ENCODE data around the gene HNRNPL. TPM values are rescaled to one million over a fixed set of nuclear protein-coding genes. Genes with fewer than 3 reads are reported as not detected.
"Not testable (repeated sequence)": the region's sequence is repeated elsewhere in the genome, so short reads cannot be mapped to it uniquely, and the experiment has no call there.

HNRNPL gene
- total RNA-seq, 1 experiment from 2014 or later = 642 TPM

- TF ChIP-seq EZH2 (IDR thresholded peaks at IDR 0.05; ENCODE audit: borderline replicate concordance, low read depth, low read length, poor library complexity, severe bottlenecking) = no peak
- TF ChIP-seq, protein P1, sequence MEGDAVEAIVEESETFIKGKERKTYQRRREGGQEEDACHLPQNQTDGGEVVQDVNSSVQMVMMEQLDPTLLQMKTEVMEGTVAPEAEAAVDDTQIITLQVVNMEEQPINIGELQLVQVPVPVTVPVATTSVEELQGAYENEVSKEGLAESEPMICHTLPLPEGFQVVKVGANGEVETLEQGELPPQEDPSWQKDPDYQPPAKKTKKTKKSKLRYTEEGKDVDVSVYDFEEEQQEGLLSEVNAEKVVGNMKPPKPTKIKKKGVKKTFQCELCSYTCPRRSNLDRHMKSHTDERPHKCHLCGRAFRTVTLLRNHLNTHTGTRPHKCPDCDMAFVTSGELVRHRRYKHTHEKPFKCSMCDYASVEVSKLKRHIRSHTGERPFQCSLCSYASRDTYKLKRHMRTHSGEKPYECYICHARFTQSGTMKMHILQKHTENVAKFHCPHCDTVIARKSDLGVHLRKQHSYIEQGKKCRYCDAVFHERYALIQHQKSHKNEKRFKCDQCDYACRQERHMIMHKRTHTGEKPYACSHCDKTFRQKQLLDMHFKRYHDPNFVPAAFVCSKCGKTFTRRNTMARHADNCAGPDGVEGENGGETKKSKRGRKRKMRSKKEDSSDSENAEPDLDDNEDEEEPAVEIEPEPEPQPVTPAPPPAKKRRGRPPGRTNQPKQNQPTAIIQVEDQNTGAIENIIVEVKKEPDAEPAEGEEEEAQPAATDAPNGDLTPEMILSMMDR (conservative IDR thresholded peaks at IDR 0.05; ENCODE audit: low read depth, low read length) = no peak
- intact Hi-C loops (cut with micrococcal nuclease; ENCODE audit: unreplicated experiment) = no loop called here
These were observed 17.5 kb upstream of the HNRNPL start for GRCh38 chr19:38867171-38867780.

DNA sequence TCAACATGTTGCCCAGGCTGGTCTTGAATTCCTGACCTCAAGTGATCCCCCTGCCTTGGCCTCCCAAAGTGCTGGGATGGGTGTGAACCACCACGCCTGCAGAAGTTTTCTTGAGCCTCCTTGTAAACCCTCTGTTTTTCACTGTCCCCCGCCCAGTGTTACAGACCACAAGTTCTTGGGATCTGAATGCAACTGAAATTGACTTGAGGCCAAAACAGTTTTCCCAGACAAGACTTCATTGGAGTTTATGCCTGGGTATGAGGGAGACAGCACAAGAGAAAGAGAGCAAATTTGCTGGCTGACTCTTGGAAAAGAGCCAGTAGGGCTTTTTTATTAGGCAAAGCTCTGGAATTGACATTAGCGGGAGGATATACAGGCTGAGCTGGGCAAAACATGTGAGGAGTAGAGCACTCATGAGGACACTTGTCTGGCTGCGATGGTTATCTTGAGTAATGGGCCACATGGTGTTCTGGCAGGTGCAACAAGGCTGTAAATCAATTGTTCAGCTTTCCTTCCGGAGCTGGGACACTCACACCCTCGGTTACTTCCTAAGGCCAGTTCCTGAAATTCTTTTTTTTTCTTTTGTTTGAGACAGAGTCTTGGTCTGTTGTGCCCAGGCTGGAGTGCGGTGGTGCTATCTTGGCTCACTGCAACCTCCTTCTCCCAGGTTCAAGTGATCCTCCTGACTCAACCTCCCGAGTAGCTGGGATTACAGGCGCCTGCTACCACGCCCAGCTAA is 12.7 kb upstream of the HNRNPL start:
- CTCF ChIA-PET = no interaction called here
- no peak overlapping the region for H3K27ac ChIP-seq (ENCODE audit: low read depth, low read length, poor library complexity, severe bottlenecking)
- TF ChIP-seq, protein P1 (conservative IDR thresholded peaks at IDR 0.05; ENCODE audit: low read depth, low read length) = no peak
- no peak for TF ChIP-seq EZH2 (IDR thresholded peaks at IDR 0.05; ENCODE audit: borderline replicate concordance, low read depth, low read length, poor library complexity, severe bottlenecking)

More at GRCh38 chr19:38867171-38867780, 17.5 kb upstream of the HNRNPL start:
- no peak for DNase-seq (ENCODE audit: low spot score)
- no peaks in the 10 kb centered on the region for H3K9me3 ChIP-seq (ENCODE audit: low read depth, low read length, poor library complexity, severe bottlenecking)
- ChIA-PET POLR2A (ENCODE audit: low non-redundant PET) (interaction anchor here (0.6 kb wide), 2 partner anchors 9 to 35 kb away, joined by 3 to 16 read pairs; no protein-coding TSS in a partner anchor), CTCF (no interaction called here)
- no peaks in the 10 kb centered on the region for H3K36me3 ChIP-seq (ENCODE audit: insufficient read depth, low read length, poor library complexity, severe bottlenecking)
- H3K27me3 ChIP-seq (replicated peaks; ENCODE audit: insufficient read depth, low read depth, low read length, poor library complexity) = no peaks in the 10 kb centered on the region
- H3K27ac ChIP-seq (ENCODE audit: low read depth, low read length, poor library complexity, severe bottlenecking) = no peak overlapping the region
- peaks cover 8% of the 10 kb centered on the region for H3K4me1 ChIP-seq (ENCODE audit: insufficient read depth, low read length, poor library complexity, severe bottlenecking)
- H3K4me3 ChIP-seq (ENCODE audit: low read depth, low read length, poor library complexity, severe bottlenecking) = no peak overlapping the region
- BruUV-seq (replicated peaks) = no TSS peak

DNA sequence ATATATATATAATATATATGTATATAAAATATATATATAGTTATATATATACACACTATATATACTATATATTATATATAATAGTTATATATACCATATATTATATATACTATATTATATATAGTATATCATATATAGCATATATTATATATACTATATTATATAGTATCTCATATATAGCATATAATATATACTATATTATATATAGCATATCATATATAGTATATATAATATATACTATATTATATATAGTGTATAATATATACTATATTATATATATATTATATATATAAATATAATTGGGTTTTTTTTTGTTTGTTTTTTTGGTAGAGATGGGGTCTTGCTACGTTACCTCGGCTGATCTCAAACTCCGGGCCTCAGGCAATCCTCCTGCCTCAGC is 11.6 kb upstream of the HNRNPL start:
- TF ChIP-seq EZH2 (IDR thresholded peaks at IDR 0.05; ENCODE audit: borderline replicate concordance, low read depth, low read length, poor library complexity, severe bottlenecking) = no peak
- TF ChIP-seq, protein P1 (conservative IDR thresholded peaks at IDR 0.05; ENCODE audit: low read depth, low read length) = no peak
- Histone ChIP-seq H3K9me3 (ENCODE audit: low read depth, low read length, poor library complexity, severe bottlenecking) (no peaks in the 10 kb centered on the region), H3K36me3 (ENCODE audit: insufficient read depth, low read length, poor library complexity, severe bottlenecking) (no peaks in the 10 kb centered on the region), H3K4me1 (ENCODE audit: insufficient read depth, low read length, poor library complexity, severe bottlenecking) (peaks cover 10% of the 10 kb centered on the region), H3K27me3 (replicated peaks; ENCODE audit: insufficient read depth, low read depth, low read length, poor library complexity) (no peaks in the 10 kb centered on the region), H3K27ac (ENCODE audit: low read depth, low read length, poor library complexity, severe bottlenecking) (no peak overlapping the region), H3K4me3 (ENCODE audit: low read depth, low read length, poor library complexity, severe bottlenecking) (no peak overlapping the region)
- intact Hi-C loops (cut with micrococcal nuclease; ENCODE audit: unreplicated experiment) = no loop called here
- POLR2A ChIA-PET (ENCODE audit: low non-redundant PET) = interaction anchor here (0.6 kb wide), 1 partner anchor 13 kb away, joined by 5 read pairs; no protein-coding TSS in a partner anchor
- CTCF ChIA-PET = no interaction called here
- no TSS peak for BruUV-seq (replicated peaks)
- no peak for DNase-seq (ENCODE audit: low spot score)

More for the DNA sequence above, 12.7 kb upstream of the HNRNPL start:
- Histone ChIP-seq H3K27me3 (replicated peaks; ENCODE audit: insufficient read depth, low read depth, low read length, poor library complexity) (no peaks in the 10 kb centered on the region), H3K4me3 (ENCODE audit: low read depth, low read length, poor library complexity, severe bottlenecking) (no peak overlapping the region), H3K4me1 (ENCODE audit: insufficient read depth, low read length, poor library complexity, severe bottlenecking) (peaks cover 10% of the 10 kb centered on the region), H3K9me3 (ENCODE audit: low read depth, low read length, poor library complexity, severe bottlenecking) (no peaks in the 10 kb centered on the region), H3K36me3 (ENCODE audit: insufficient read depth, low read length, poor library complexity, severe bottlenecking) (no peaks in the 10 kb centered on the region)
- intact Hi-C loops (cut with micrococcal nuclease; ENCODE audit: unreplicated experiment) = no loop called here
- no TSS peak for BruUV-seq (replicated peaks)
- peak; percentile 81 for DNase-seq (ENCODE audit: low spot score)
- POLR2A ChIA-PET (ENCODE audit: low non-redundant PET) = interaction anchor here (0.7 kb wide), 1 partner anchor 13 kb away, joined by 7 read pairs; no protein-coding TSS in a partner anchor

- CTCF ChIA-PET; DNase-seq (ENCODE audit: low spot score); POLR2A ChIA-PET (ENCODE audit: low non-redundant PET); intact Hi-C loops (cut with micrococcal nuclease; ENCODE audit: unreplicated experiment); H3K9me3 ChIP-seq (ENCODE audit: low read depth, low read length, poor library complexity, severe bottlenecking); H3K27ac ChIP-seq (ENCODE audit: low read depth, low read length, poor library complexity, severe bottlenecking); H3K27me3 ChIP-seq (replicated peaks; ENCODE audit: insufficient read depth, low read depth, low read length, poor library complexity); H3K36me3 ChIP-seq (ENCODE audit: insufficient read depth, low read length, poor library complexity, severe bottlenecking); BruUV-seq (replicated peaks); H3K4me3 ChIP-seq (ENCODE audit: low read depth, low read length, poor library complexity, severe bottlenecking): not testable (repeated sequence)
- peaks cover 10% of the 10 kb centered on the region for H3K4me1 ChIP-seq (ENCODE audit: insufficient read depth, low read length, poor library complexity, severe bottlenecking)
These were observed 9.9 kb upstream of the HNRNPL start for GRCh38 chr19:38859631-38860204.

Data from A673 (cell line).